Neuronal stem cell (in vitro differentiated cells): ENCODE measurements around the gene BBOX1.

Experiments used
- DNase-seq: peaks from one replicate; pipeline ENCODE4 v3.0.0-alpha.2; 2013; ENCODE audit warnings: low spot score
- H2AFZ ChIP-seq: one replicate; pipeline ENCODE4 v1.6.1; 2013; ENCODE audit warnings: mild to moderate bottlenecking, low read length, inconsistent platforms
- H2AK5ac ChIP-seq: 2 replicates; pipeline ENCODE4 v1.6.1; 2013; ENCODE audit warnings: low read depth, mild to moderate bottlenecking, inconsistent platforms, low read length, moderate library complexity, mixed read lengths
- H2BK120ac ChIP-seq: 2 replicates; pipeline ENCODE4 v1.6.1; 2013; ENCODE audit warnings: low read depth, mild to moderate bottlenecking, inconsistent platforms, low read length, moderate library complexity, mixed read lengths
- H2BK12ac ChIP-seq: one replicate; pipeline ENCODE4 v1.6.1; 2013; ENCODE audit warnings: low read length, inconsistent platforms
- H2BK15ac ChIP-seq: 2 replicates; pipeline ENCODE4 v1.6.1; 2013; ENCODE audit warnings: mild to moderate bottlenecking, low read length, inconsistent platforms, mixed read lengths
- H2BK5ac ChIP-seq: one replicate; pipeline ENCODE4 v1.6.1; 2013; ENCODE audit warnings: inconsistent platforms, mild to moderate bottlenecking, low read length, moderate library complexity
- H3K14ac ChIP-seq: one replicate; pipeline ENCODE4 v1.6.1; 2013; ENCODE audit warnings: low read length, inconsistent platforms
- H3K18ac ChIP-seq: 2 replicates; pipeline ENCODE4 v1.6.1; 2013; ENCODE audit warnings: low read length, inconsistent platforms
- H3K23ac ChIP-seq: 2 replicates; pipeline ENCODE4 v1.6.1; 2013; ENCODE audit warnings: low read depth, mild to moderate bottlenecking, mixed read lengths, low read length, inconsistent platforms; ENCODE audit not compliant: poor library complexity
- H3K27ac ChIP-seq: replicated peaks from 3 replicates; pipeline ENCODE4 v1.5.1; 2013; ENCODE audit warnings: low read length, inconsistent platforms
- H3K27me3 ChIP-seq, 3 experiments: 2 replicates each; pipeline ENCODE4 v1.6.1; 2013; ENCODE audit warnings: low read length in 3 of 3, mild to moderate bottlenecking in 2 of 3, inconsistent platforms in 1 of 3, low read depth in 1 of 3, mixed read lengths in 1 of 3, moderate library complexity in 1 of 3; ENCODE audit not compliant: control insufficient read depth in 3 of 3, insufficient read depth in 3 of 3
- H3K36me3 ChIP-seq, 2 donors: replicated peaks in 1 of 2; 2 replicates each; pipeline ENCODE4 v1.6.1; 2013; ENCODE audit warnings: low read length in 2 of 2; ENCODE audit not compliant: control insufficient read depth in 2 of 2, insufficient read depth in 2 of 2
- H3K4ac ChIP-seq: 2 replicates; pipeline ENCODE4 v1.6.1; 2013; ENCODE audit warnings: inconsistent platforms, mild to moderate bottlenecking, low read length, moderate library complexity
- H3K4me1 ChIP-seq, 2 donors: 1 replicate in 1 of 2; 2 replicates in 1 of 2; pipeline ENCODE4 v1.6.1; 2013; ENCODE audit warnings: low read length in 2 of 2, low read depth in 1 of 2; ENCODE audit not compliant: control insufficient read depth in 2 of 2, insufficient read depth in 1 of 2
- H3K4me2 ChIP-seq: one replicate; pipeline ENCODE4 v1.6.1; 2013; ENCODE audit warnings: mild to moderate bottlenecking, low read length, inconsistent platforms; ENCODE audit not compliant: insufficient read depth, poor library complexity, severe bottlenecking
- H3K4me3 ChIP-seq, 2 donors: 2 replicates each; pipeline ENCODE4 v1.5.1; 2013; ENCODE audit warnings: low read length in 2 of 2, mild to moderate bottlenecking in 2 of 2, inconsistent platforms in 1 of 2, moderate library complexity in 1 of 2
- H3K79me1 ChIP-seq: one replicate; pipeline ENCODE4 v1.6.1; 2013; ENCODE audit warnings: low read depth, mild to moderate bottlenecking, inconsistent platforms, low read length, moderate library complexity
- H3K9ac ChIP-seq: one replicate; pipeline ENCODE4 v1.6.1; 2013; ENCODE audit warnings: mild to moderate bottlenecking, low read depth, low read length, inconsistent platforms; ENCODE audit not compliant: poor library complexity
- H3K9me3 ChIP-seq, 2 donors: replicated peaks in 1 of 2; 2 replicates each; pipeline versions ENCODE3 to v1.6.1; 2013; ENCODE audit warnings: low read length in 2 of 2, mild to moderate bottlenecking in 2 of 2, inconsistent platforms in 1 of 2, low read depth in 1 of 2, mixed read lengths in 1 of 2, moderate library complexity in 1 of 2; ENCODE audit not compliant: control insufficient read depth in 2 of 2, insufficient read depth in 1 of 2
- H4K8ac ChIP-seq: one replicate; pipeline ENCODE4 v1.6.1; 2013; ENCODE audit warnings: low read depth, mild to moderate bottlenecking, inconsistent platforms, low read length, moderate library complexity
- H4K91ac ChIP-seq: one replicate; pipeline ENCODE4 v1.6.1; 2013; ENCODE audit warnings: low read length, low read depth, mild to moderate bottlenecking, inconsistent platforms; ENCODE audit not compliant: poor library complexity
- WGBS, 2 donors: extraction: QIAGEN DNeasy Blood & Tissue Kit; methylation state at CpG; one replicate each; pipeline ENCODE4 v1.1.7; 2013; ENCODE audit warnings: missing lambda C conversion rate in 2 of 2, mixed read lengths in 1 of 2; ENCODE audit not compliant: insufficient read length in 2 of 2, insufficient replicate concordance in 1 of 2; ENCODE audit errors: extremely low coverage in 2 of 2; 5-methylcytosine and 5-hydroxymethylcytosine counted together

Gene BBOX1

DNA sequence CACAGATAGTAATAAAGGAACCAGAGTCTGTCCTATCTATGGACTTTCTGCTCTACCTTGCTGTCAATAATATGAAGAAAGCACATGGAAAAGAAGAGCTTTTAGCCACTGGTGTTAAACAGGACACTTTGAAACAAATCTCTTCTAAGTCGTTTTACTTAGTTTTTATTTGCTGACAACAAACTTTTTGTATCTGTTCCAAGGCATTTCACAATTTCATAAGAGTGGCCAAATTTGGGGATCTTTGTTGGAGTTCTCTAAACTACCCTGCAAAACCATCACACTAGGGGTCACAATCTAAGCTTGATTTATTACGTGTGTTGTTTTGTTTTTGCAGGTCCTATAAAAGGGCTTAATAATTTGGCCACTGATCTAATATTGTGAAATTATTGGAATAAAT, 54.4 kb downstream of the BBOX1 start:
- no peak overlapping the region for H3K14ac ChIP-seq
- H3K9ac ChIP-seq: no peak overlapping the region
- H3K23ac ChIP-seq: no peak overlapping the region
- H3K79me1 ChIP-seq: no peaks in the 10 kb centered on the region
- no peak overlapping the region for H4K8ac ChIP-seq
- no peak for DNase-seq
- H2AFZ ChIP-seq: no peak overlapping the region
- H3K4me1 ChIP-seq: no peaks in the 10 kb centered on the region
- H2BK120ac ChIP-seq: no peak overlapping the region
- no peak overlapping the region for H3K18ac ChIP-seq
- WGBS, 2 donors: no CpG with 5 or more reads among the region's 2 CpGs
- H3K4me2 ChIP-seq: no peak overlapping the region
- H3K4me3 ChIP-seq: no peak overlapping the region
- no peak overlapping the region for H3K4ac ChIP-seq
- peaks cover 0 to 3% (median 0%) of the 10 kb centered on the region in 3 experiments for H3K27me3 ChIP-seq
- H2AK5ac ChIP-seq: no peak overlapping the region
- no peak overlapping the region for H3K27ac ChIP-seq
- no peak overlapping the region for H2BK5ac ChIP-seq
- no peaks in the 10 kb centered on the region for H3K36me3 ChIP-seq
- H2BK15ac ChIP-seq: no peak overlapping the region
- no peak overlapping the region for H2BK12ac ChIP-seq
- H3K9me3 ChIP-seq: no peaks in the 10 kb centered on the region
- no peak overlapping the region for H4K91ac ChIP-seq

- Histone ChIP-seq H3K9me3 (no peaks in the 10 kb centered on the region), H2AFZ (no peak overlapping the region), H3K18ac (no peak overlapping the region), H2BK12ac (no peak overlapping the region), H2BK120ac (no peak overlapping the region), H3K14ac (no peak overlapping the region), H2BK5ac (no peak overlapping the region), H3K23ac (no peak overlapping the region), H3K4me1 (no peaks in the 10 kb centered on the region), H2AK5ac (no peak overlapping the region), H3K4me2 (no peak overlapping the region), H3K27ac (no peak overlapping the region), H2BK15ac (no peak overlapping the region), H3K9ac (no peak overlapping the region), H3K4me3 (no peak overlapping the region), H4K91ac (no peak overlapping the region), H3K4ac (no peak overlapping the region), H3K27me3 (peaks cover 0 to 3% (median 0%) of the 10 kb centered on the region in 3 experiments), H4K8ac (no peak overlapping the region), H3K79me1 (no peaks in the 10 kb centered on the region), H3K36me3 (no peaks in the 10 kb centered on the region)
- no CpG with 5 or more reads among the region's 1 CpG for WGBS, 2 donors
- no peak for DNase-seq
Observed at GRCh38 chr11:27095887-27096286, 55.3 kb downstream of the BBOX1 start.

DNA sequence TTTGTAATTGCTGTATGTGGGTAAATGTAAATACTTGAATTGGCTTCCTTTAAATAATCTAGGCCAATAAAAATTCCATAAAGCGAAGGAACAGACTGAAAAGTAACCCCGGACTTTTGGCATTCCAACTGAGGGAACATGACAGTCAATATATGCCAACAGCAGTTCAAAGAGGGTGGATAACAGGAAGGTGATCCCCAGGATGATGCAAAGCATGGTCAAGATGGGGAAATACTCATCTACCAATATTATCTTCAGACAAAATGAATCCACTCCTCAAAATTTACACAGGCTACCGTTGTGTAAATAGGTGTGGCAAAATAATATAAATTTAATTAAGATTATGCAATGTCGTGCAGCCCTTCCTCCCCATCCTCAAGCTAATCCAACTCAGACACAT, 56.9 kb downstream of the BBOX1 start:
- Histone ChIP-seq H3K4ac (no peak overlapping the region), H3K27me3 (peaks cover 0 to 3% (median 0%) of the 10 kb centered on the region in 3 experiments), H3K9me3 (no peaks in the 10 kb centered on the region), H3K18ac (no peak overlapping the region), H3K79me1 (no peaks in the 10 kb centered on the region), H3K4me3 (no peak overlapping the region), H2AFZ (no peak overlapping the region), H4K8ac (no peak overlapping the region), H2BK120ac (no peak overlapping the region), H2BK5ac (no peak overlapping the region), H3K4me2 (no peak overlapping the region), H3K4me1 (no peaks in the 10 kb centered on the region), H3K27ac (no peak overlapping the region), H3K14ac (no peak overlapping the region), H3K9ac (no peak overlapping the region), H4K91ac (no peak overlapping the region), H3K36me3 (no peaks in the 10 kb centered on the region), H2BK15ac (no peak overlapping the region), H3K23ac (no peak overlapping the region), H2AK5ac (no peak overlapping the region), H2BK12ac (no peak overlapping the region)
- no CpG with 5 or more reads among the region's 4 CpGs for WGBS, 2 donors
- no peak for DNase-seq

- Histone ChIP-seq H3K9me3 (no peaks in the 10 kb centered on the region), H2BK5ac (no peak overlapping the region), H3K4me3 (no peak overlapping the region), H3K4me1 (no peaks in the 10 kb centered on the region), H3K4me2 (no peak overlapping the region), H4K8ac (no peak overlapping the region), H3K36me3 (no peaks in the 10 kb centered on the region), H3K9ac (no peak overlapping the region), H3K18ac (no peak overlapping the region), H3K14ac (no peak overlapping the region), H4K91ac (no peak overlapping the region), H3K27me3 (peaks cover 0 to 3% (median 0%) of the 10 kb centered on the region in 3 experiments), H3K23ac (no peak overlapping the region), H3K4ac (no peak overlapping the region), H2AFZ (no peak overlapping the region), H2BK12ac (no peak overlapping the region), H2BK15ac (no peak overlapping the region), H3K79me1 (no peaks in the 10 kb centered on the region), H2AK5ac (no peak overlapping the region), H3K27ac (no peak overlapping the region), H2BK120ac (no peak overlapping the region)
- no peak for DNase-seq
Observed at GRCh38 chr11:27100534-27100933, 59.9 kb downstream of the BBOX1 start.
